Mesendoderm (in vitro differentiated cells): ENCODE results near the gene DLG2.

Experiments
- DNase-seq: peaks from one replicate; pipeline ENCODE4 v3.0.0; 2013
- H2AK5ac ChIP-seq: 2 replicates; pipeline ENCODE4 v1.6.1; 2013; ENCODE audit warnings: low read length, inconsistent platforms
- H2BK120ac ChIP-seq: 2 replicates; pipeline ENCODE4 v1.6.1; 2013; ENCODE audit warnings: low read depth, mild to moderate bottlenecking, low read length, moderate library complexity, mixed read lengths
- H2BK15ac ChIP-seq: replicated peaks from 2 replicates; pipeline ENCODE4 v1.6.1; 2013; ENCODE audit warnings: low read depth, mild to moderate bottlenecking, moderate library complexity
- H2BK5ac ChIP-seq: 2 replicates; pipeline ENCODE4 v1.6.1; 2013; ENCODE audit warnings: low read length, inconsistent platforms
- H3K18ac ChIP-seq: 2 replicates; pipeline ENCODE4 v1.6.1; 2013; ENCODE audit warnings: mild to moderate bottlenecking, low read length, mixed read lengths
- H3K23ac ChIP-seq: one replicate; pipeline ENCODE4 v1.6.1; 2013; ENCODE audit warnings: low read length
- H3K27ac ChIP-seq: 2 replicates; pipeline ENCODE4 v1.5.1; 2013; ENCODE audit warnings: low read depth, mild to moderate bottlenecking, inconsistent platforms, low read length, moderate library complexity
- H3K27me3 ChIP-seq: 2 replicates; pipeline ENCODE4 v1.6.1; 2013; ENCODE audit warnings: low read length, control low read depth, mild to moderate bottlenecking, inconsistent platforms; ENCODE audit not compliant: insufficient read depth, poor library complexity
- H3K36me3 ChIP-seq: 2 replicates; pipeline ENCODE4 v1.6.1; 2013; ENCODE audit warnings: low read length, inconsistent platforms; ENCODE audit not compliant: control insufficient read depth, insufficient read depth
- H3K4ac ChIP-seq: one replicate; pipeline ENCODE4 v1.6.1; 2013; ENCODE audit warnings: low read depth, mild to moderate bottlenecking, low read length, moderate library complexity
- H3K4me1 ChIP-seq: 2 replicates; pipeline ENCODE4 v1.6.1; 2013; ENCODE audit warnings: low read depth, low read length, inconsistent platforms; ENCODE audit not compliant: control insufficient read depth
- H3K4me2 ChIP-seq: 2 replicates; pipeline ENCODE4 v1.6.1; 2013; ENCODE audit warnings: low read length
- H3K4me3 ChIP-seq: 2 replicates; pipeline ENCODE4 v1.5.1; 2013; ENCODE audit warnings: mild to moderate bottlenecking, low read length
- H3K56ac ChIP-seq: one replicate; pipeline ENCODE4 v1.6.1; 2013; ENCODE audit warnings: low read length
- H3K79me1 ChIP-seq: 2 replicates; pipeline ENCODE4 v1.6.1; 2013; ENCODE audit warnings: low read length, inconsistent platforms
- H3K79me2 ChIP-seq: 2 replicates; pipeline ENCODE4 v1.6.1; 2013; ENCODE audit warnings: mild to moderate bottlenecking, low read length; ENCODE audit not compliant: control insufficient read depth, insufficient read depth
- H3K9ac ChIP-seq: 2 replicates; pipeline ENCODE4 v1.6.1; 2013; ENCODE audit warnings: low read length, inconsistent platforms
- H4K5ac ChIP-seq: one replicate; pipeline ENCODE4 v1.6.1; 2013; ENCODE audit warnings: low read length
- H4K8ac ChIP-seq: one replicate; pipeline ENCODE4 v1.6.1; 2013; ENCODE audit warnings: low read depth, mild to moderate bottlenecking, control low read depth, low read length, moderate library complexity
- WGBS: extraction: QIAGEN DNeasy Blood & Tissue Kit; methylation state at CpG from one replicate; pipeline ENCODE4 v1.1.7; 2013; ENCODE audit warnings: low lambda C conversion rate, missing lambda C conversion rate; ENCODE audit not compliant: insufficient coverage; ENCODE audit errors: extremely low coverage; 5-methylcytosine and 5-hydroxymethylcytosine counted together

DLG2 gene

DNA sequence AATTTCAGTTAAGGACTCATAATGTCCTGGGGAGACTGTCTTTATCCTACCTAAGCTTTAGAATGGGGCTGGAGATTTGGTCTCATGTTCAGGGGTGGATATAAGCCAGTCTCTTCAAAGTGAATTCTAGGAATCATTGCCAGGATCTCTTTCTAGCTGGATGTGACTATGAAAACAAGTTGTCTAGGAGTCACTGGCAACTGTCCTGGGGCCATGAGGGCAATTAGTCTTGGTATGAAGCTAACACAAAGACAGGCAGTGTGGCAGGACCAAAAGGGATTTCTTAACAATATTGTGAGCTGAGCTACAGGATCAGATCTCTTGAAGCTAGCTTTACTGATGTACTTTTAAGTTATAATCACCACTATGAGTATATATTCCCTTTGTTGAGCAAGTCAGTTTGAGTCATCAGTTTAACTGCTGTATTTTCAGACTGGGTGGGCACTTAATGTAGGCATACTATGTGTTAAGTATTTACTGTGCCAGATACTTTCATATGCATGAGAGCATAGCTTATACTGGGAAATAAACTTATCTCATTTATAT is 1951.0 kb downstream of the DLG2 start:
- H2AK5ac ChIP-seq: no peak overlapping the region
- no peak overlapping the region for H3K9ac ChIP-seq
- no peak overlapping the region for H3K4me2 ChIP-seq
- no peak overlapping the region for H4K5ac ChIP-seq
- H3K4ac ChIP-seq: no peak overlapping the region
- no peak overlapping the region for H4K8ac ChIP-seq
- H2BK15ac ChIP-seq: peak overlapping the region; percentile 78
- H3K36me3 ChIP-seq: no peaks in the 10 kb centered on the region
- H3K79me1 ChIP-seq: no peaks in the 10 kb centered on the region
- DNase-seq: no peak
- H3K23ac ChIP-seq: no peak overlapping the region
- no peak overlapping the region for H2BK120ac ChIP-seq
- H3K18ac ChIP-seq: peak overlapping the region; percentile 55
- H3K27me3 ChIP-seq: no peaks in the 10 kb centered on the region
- peaks cover 2% of the 10 kb centered on the region for H3K4me1 ChIP-seq
- H3K56ac ChIP-seq: no peak overlapping the region
- H2BK5ac ChIP-seq: no peak overlapping the region
- H3K4me3 ChIP-seq: no peak overlapping the region
- no peak overlapping the region for H3K27ac ChIP-seq
- no peaks in the 10 kb centered on the region for H3K79me2 ChIP-seq

DNA sequence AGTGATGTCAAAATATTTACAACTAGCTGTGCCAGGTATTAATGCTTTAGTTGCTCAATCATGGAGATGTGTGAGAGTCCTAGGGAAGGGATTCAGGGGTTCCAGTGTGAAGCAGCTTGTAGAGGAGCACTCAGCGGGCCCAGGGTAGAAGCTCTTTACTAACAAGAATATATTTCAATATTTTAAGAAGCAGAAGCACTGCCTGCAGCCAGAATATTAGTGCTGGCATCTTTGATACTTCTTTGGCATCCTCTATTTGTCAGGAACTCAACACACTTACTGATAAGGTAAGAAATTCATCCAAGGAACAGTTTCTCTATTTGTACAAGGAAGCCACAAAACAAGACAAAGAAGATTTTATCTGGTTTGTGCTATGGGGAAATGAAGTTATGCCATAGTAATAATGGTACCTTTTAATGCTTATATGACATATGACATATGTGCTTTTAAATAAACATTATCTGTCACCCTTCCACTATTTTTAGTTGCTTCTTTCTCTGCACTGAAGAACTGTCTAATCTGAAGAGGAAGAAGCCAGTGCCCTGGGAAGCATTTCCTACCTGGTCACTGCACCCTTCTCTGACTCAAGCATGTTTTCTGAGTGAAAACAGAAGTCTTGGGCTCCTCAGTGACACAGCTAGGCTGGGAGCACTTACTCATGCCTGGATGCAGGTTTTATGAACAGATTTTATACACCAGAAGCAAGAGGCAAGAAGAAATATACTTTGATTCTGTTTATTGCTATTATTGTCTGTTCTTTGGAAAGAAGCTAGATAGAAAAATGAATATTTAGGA is 1952.8 kb downstream of the DLG2 start:
- H3K18ac ChIP-seq: peak overlapping the region; percentile 84
- H2BK120ac ChIP-seq: no peak overlapping the region
- no peak overlapping the region for H3K4me2 ChIP-seq
- no peak overlapping the region for H2AK5ac ChIP-seq
- no peaks in the 10 kb centered on the region for H3K79me1 ChIP-seq
- no peak overlapping the region for H3K9ac ChIP-seq
- H3K23ac ChIP-seq: no peak overlapping the region
- H3K79me2 ChIP-seq: no peaks in the 10 kb centered on the region
- H3K4ac ChIP-seq: peak overlapping the region; percentile 81
- no CpG with 5 or more reads among the region's 1 CpG for whole genome bisulfite sequencing
- H3K4me1 ChIP-seq: no peaks in the 10 kb centered on the region
- no peak overlapping the region for H3K27ac ChIP-seq
- H2BK15ac ChIP-seq: no peak overlapping the region
- no peak overlapping the region for H2BK5ac ChIP-seq
- no peaks in the 10 kb centered on the region for H3K36me3 ChIP-seq
- H3K4me3 ChIP-seq: no peak overlapping the region
- no peaks in the 10 kb centered on the region for H3K27me3 ChIP-seq
- H4K5ac ChIP-seq: no peak overlapping the region
- H4K8ac ChIP-seq: no peak overlapping the region
- no peak for DNase-seq
- H3K56ac ChIP-seq: no peak overlapping the region

DNA sequence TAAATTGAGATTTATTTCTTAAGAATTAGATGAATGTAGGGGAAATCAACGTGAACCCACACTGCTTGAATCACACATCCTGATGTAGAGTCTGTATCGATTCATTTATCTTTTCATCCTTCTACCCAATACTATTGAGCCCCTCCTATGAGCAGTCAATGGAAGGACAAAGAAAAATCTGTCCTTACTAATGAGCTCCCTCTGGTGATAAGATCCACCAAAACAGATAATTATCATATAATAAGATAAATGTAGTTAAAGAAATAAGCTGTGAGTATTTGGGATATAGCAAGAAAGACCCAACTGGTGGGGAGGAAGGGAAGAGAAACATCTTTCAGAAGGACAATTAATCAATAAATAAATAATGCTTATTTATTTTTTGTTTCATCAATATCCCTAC is 1955.9 kb downstream of the DLG2 start:
- Histone ChIP-seq H3K23ac (no peak overlapping the region), H2BK5ac (no peak overlapping the region), H2BK120ac (no peak overlapping the region), H3K4ac (no peak overlapping the region), H3K18ac (no peak overlapping the region), H3K36me3 (no peaks in the 10 kb centered on the region), H2AK5ac (no peak overlapping the region), H3K56ac (no peak overlapping the region), H3K4me3 (no peak overlapping the region), H3K4me1 (peaks cover 1% of the 10 kb centered on the region), H3K27ac (no peak overlapping the region), H3K79me1 (no peaks in the 10 kb centered on the region), H3K79me2 (no peaks in the 10 kb centered on the region), H3K9ac (no peak overlapping the region), H3K27me3 (no peaks in the 10 kb centered on the region), H2BK15ac (no peak overlapping the region), H4K5ac (no peak overlapping the region), H3K4me2 (no peak overlapping the region), H4K8ac (no peak overlapping the region)
- no CpG with 5 or more reads among the region's 2 CpGs for WGBS
- DNase-seq: no peak

DNA sequence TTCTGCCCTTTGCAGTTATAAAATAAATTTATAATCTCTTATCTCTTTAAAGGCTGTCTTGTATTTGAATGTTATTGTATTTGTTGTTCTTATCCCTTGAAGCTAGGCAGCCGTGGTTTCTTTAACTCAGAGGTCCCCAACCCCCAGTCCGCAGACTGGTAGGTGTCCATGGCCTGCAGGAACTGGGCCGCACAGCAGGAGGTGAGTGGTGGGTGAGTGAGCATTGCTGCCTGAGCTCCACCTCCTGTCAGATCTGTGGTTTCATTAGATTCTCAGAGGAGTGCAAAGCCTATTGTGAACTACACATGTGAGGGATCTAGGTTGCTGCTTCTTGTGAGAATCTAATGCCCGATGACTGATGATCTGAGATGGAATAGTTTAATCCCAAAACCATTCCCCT is 1961.0 kb downstream of the DLG2 start:
- DNase-seq: peak; percentile 30
- Histone ChIP-seq H3K79me2 (no peaks in the 10 kb centered on the region), H3K27ac (no peak overlapping the region)

DNA sequence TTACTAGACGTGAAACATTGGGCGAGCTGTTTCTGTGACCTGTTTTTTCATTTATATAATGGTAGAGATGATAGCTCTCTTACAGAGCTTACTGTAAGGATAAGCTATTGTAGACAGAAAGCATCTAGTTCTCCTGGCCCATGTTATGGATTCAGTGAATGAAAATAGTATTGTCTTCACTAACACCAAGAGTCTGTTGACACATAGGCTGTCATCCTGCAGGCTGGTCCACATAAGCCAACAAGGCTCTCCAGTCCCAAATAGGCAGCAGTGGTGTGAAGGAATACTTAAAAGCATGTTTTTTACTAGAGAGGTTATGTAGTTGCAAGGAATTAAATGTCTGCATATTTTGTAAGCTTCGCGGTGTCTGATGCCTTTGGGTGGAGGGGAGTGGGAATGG is 1963.2 kb downstream of the DLG2 start:
- no peak for DNase-seq
- no peaks in the 10 kb centered on the region for H3K79me2 ChIP-seq
- no CpG with 5 or more reads among the region's 4 CpGs for WGBS
- H3K4me2 ChIP-seq: no peak overlapping the region
- H4K8ac ChIP-seq: no peak overlapping the region
- peaks cover 2% of the 10 kb centered on the region for H3K79me1 ChIP-seq
- H2BK120ac ChIP-seq: peak overlapping the region; percentile 82
- no peaks in the 10 kb centered on the region for H3K27me3 ChIP-seq
- no peak overlapping the region for H2BK5ac ChIP-seq
- H2BK15ac ChIP-seq: no peak overlapping the region
- H3K9ac ChIP-seq: no peak overlapping the region
- no peak overlapping the region for H3K4ac ChIP-seq
- no peak overlapping the region for H3K56ac ChIP-seq
- H3K23ac ChIP-seq: no peak overlapping the region
- H3K27ac ChIP-seq: no peak overlapping the region
- H3K36me3 ChIP-seq: no peaks in the 10 kb centered on the region
- H3K4me1 ChIP-seq: peaks cover 7% of the 10 kb centered on the region
- H3K18ac ChIP-seq: no peak overlapping the region
- no peak overlapping the region for H3K4me3 ChIP-seq
- H2AK5ac ChIP-seq: no peak overlapping the region
- no peak overlapping the region for H4K5ac ChIP-seq

More for the DNA sequence above, 1961.0 kb downstream of the DLG2 start:
- peaks cover 7% of the 10 kb centered on the region for H3K4me1 ChIP-seq
- no peak overlapping the region for H3K9ac ChIP-seq
- H2AK5ac ChIP-seq: no peak overlapping the region
- H3K36me3 ChIP-seq: no peaks in the 10 kb centered on the region
- H3K4ac ChIP-seq: no peak overlapping the region
- H3K79me1 ChIP-seq: peaks cover 2% of the 10 kb centered on the region
- H3K56ac ChIP-seq: no peak overlapping the region
- H2BK120ac ChIP-seq: no peak overlapping the region
- no peaks in the 10 kb centered on the region for H3K27me3 ChIP-seq
- H4K5ac ChIP-seq: no peak overlapping the region
- H4K8ac ChIP-seq: no peak overlapping the region
- H2BK15ac ChIP-seq: no peak overlapping the region
- peak overlapping the region; percentile 84 for H3K18ac ChIP-seq
- WGBS: no CpG with 5 or more reads among the region's 4 CpGs
- H3K4me2 ChIP-seq: no peak overlapping the region
- no peak overlapping the region for H3K23ac ChIP-seq
- no peak overlapping the region for H3K4me3 ChIP-seq
- no peak overlapping the region for H2BK5ac ChIP-seq

DNA sequence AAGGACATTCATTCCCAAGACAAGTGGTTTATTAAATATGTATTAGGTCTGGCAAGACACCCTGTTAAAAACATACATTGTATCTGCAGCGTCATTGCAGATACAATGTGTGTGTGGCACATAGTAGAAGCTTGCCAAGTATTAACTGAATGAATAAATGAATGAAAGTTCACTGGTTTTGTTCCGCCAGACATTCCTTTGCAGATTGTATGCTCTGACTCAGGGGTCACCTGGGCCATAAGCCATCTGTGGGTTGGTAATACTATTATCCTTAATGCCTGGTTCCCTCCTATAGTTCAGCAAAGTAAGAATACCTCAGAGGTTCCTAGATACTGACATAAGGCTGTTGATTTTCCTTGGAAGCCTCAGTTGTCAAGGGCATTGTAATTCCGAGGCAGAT is 1963.7 kb downstream of the DLG2 start:
- no peaks in the 10 kb centered on the region for H3K27me3 ChIP-seq
- H3K4me3 ChIP-seq: no peak overlapping the region
- H2BK120ac ChIP-seq: no peak overlapping the region
- H3K56ac ChIP-seq: no peak overlapping the region
- no peaks in the 10 kb centered on the region for H3K79me2 ChIP-seq
- H3K4me2 ChIP-seq: no peak overlapping the region
- H2BK5ac ChIP-seq: no peak overlapping the region
- H4K8ac ChIP-seq: no peak overlapping the region
- H2AK5ac ChIP-seq: no peak overlapping the region
- H3K9ac ChIP-seq: no peak overlapping the region
- WGBS: no CpG with 5 or more reads among the region's 3 CpGs
- H3K79me1 ChIP-seq: peaks cover 2% of the 10 kb centered on the region
- DNase-seq: no peak
- peak overlapping the region; percentile 78 for H2BK15ac ChIP-seq
- no peak overlapping the region for H4K5ac ChIP-seq
- H3K23ac ChIP-seq: no peak overlapping the region
- H3K4me1 ChIP-seq: peaks cover 7% of the 10 kb centered on the region
- H3K36me3 ChIP-seq: no peaks in the 10 kb centered on the region
- H3K18ac ChIP-seq: peak overlapping the region; percentile 64
- H3K27ac ChIP-seq: no peak overlapping the region
- no peak overlapping the region for H3K4ac ChIP-seq
